Chondrocyte (in vitro differentiated cells): Measurements from ENCODE around the gene FN3KRP. TPM values are rescaled to one million over a fixed set of nuclear protein-coding genes. Genes with fewer than 3 reads are reported as not detected.

Experiments
- DNase-seq: peaks from one replicate; pipeline ENCODE4 v3.0.0; 2021; ENCODE audit warnings: mixed read lengths, low spot score
- H3K27ac Mint-ChIP-seq: one replicate; pipeline ENCODE4 v1.8.0; 2021; ENCODE audit warnings: mild to moderate bottlenecking, moderate library complexity, mixed read lengths; ENCODE audit not compliant: unreplicated experiment
- H3K27me3 Mint-ChIP-seq: 2 replicates; pipeline ENCODE4 v1.8.0; 2021; ENCODE audit warnings: low read depth, mixed read lengths
- H3K36me3 Mint-ChIP-seq: 2 replicates; pipeline ENCODE4 v1.8.0; 2021; ENCODE audit warnings: low read depth, mixed read lengths
- H3K4me1 Mint-ChIP-seq: 2 replicates; pipeline ENCODE4 v1.8.0; 2021; ENCODE audit warnings: low read depth, mild to moderate bottlenecking, mixed read lengths
- H3K4me3 Mint-ChIP-seq: one replicate; pipeline ENCODE4 v1.8.0; 2021; ENCODE audit warnings: mild to moderate bottlenecking, moderate library complexity, mixed read lengths; ENCODE audit not compliant: unreplicated experiment
- H3K9me3 Mint-ChIP-seq: 2 replicates; pipeline ENCODE4 v1.8.0; 2021; ENCODE audit warnings: low read depth, mixed read lengths
- CTCF ChIP-seq: fragments of 200-600 bp; sonication (generic); IDR thresholded peaks from 2 replicates; pipeline ENCODE4 v1.5.0; 2021; ENCODE audit warnings: antibody characterized with exemption, mild to moderate bottlenecking, moderate library complexity
- total RNA-seq: library from RNA; stranded (reverse); gene quantifications from 3 replicates; pipeline ENCODE4 v1.2.1, GENCODE V29; 2021

FN3KRP gene
- total RNA-seq, 1 donor from 2014 or later, result 23.3 TPM

- Mint-ChIP-seq H3K4me3 (no peak overlapping the region), H3K27me3 (no peaks in the 10 kb centered on the region), H3K4me1 (peaks cover 7% of the 10 kb centered on the region), H3K36me3 (peaks cover 7% of the 10 kb centered on the region), H3K27ac (no peak overlapping the region), H3K9me3 (peaks cover 9% of the 10 kb centered on the region)
- peak; percentile 75 for DNase-seq
- no peak for TF ChIP-seq CTCF
Observed at GRCh38 chr17:82685291-82685690, 31.2 kb upstream of the FN3KRP start.

GRCh38 chr17:82686366-82687324, 29.9 kb upstream of the FN3KRP start:
- Mint-ChIP-seq H3K9me3 (peaks cover 8% of the 10 kb centered on the region), H3K27me3 (no peaks in the 10 kb centered on the region), H3K4me3 (no peak overlapping the region), H3K36me3 (peaks cover 10% of the 10 kb centered on the region), H3K27ac (no peak overlapping the region), H3K4me1 (peaks cover 7% of the 10 kb centered on the region)
- peak; percentile 55 for DNase-seq
- TF ChIP-seq CTCF, result no peak

- Mint-ChIP-seq H3K27me3 (no peaks in the 10 kb centered on the region), H3K4me3 (no peak overlapping the region), H3K27ac (no peak overlapping the region), H3K36me3 (peaks cover 8% of the 10 kb centered on the region), H3K9me3 (peaks cover under 1% of the 10 kb centered on the region), H3K4me1 (peaks cover 7% of the 10 kb centered on the region)
- no peak for TF ChIP-seq CTCF
- DNase-seq, result peak; percentile 64
Observed at GRCh38 chr17:82687375-82687861, 29.1 kb upstream of the FN3KRP start.

- Mint-ChIP-seq H3K4me1 (peaks cover 7% of the 10 kb centered on the region), H3K27ac (no peak overlapping the region), H3K4me3 (no peak overlapping the region), H3K36me3 (peaks cover 8% of the 10 kb centered on the region), H3K9me3 (no peaks in the 10 kb centered on the region), H3K27me3 (no peaks in the 10 kb centered on the region)
- DNase-seq, result no peak
- TF ChIP-seq CTCF, result no peak
Observed at GRCh38 chr17:82687871-82688270, 28.6 kb upstream of the FN3KRP start.

GRCh38 chr17:82689077-82689476, 27.4 kb upstream of the FN3KRP start:
- H3K27me3 Mint-ChIP-seq, result no peaks in the 10 kb centered on the region
- TF ChIP-seq CTCF, result no peak
- peaks cover 2% of the 10 kb centered on the region for H3K9me3 Mint-ChIP-seq
- peaks cover 7% of the 10 kb centered on the region for H3K4me1 Mint-ChIP-seq
- no peak overlapping the region for H3K27ac Mint-ChIP-seq
- DNase-seq, result peak; percentile 82
- peaks cover 9% of the 10 kb centered on the region for H3K36me3 Mint-ChIP-seq
- no peak overlapping the region for H3K4me3 Mint-ChIP-seq
